IMR-90 (cell line): ENCODE results near the gene SORL1. TPM values are rescaled to one million over a fixed set of nuclear protein-coding genes. Genes with fewer than 3 reads are reported as not detected.

ENCODE experiments used
- ATAC-seq: fragments of 200-7000 bp; cut with Tn5 transposase; 2 replicates; pipeline ENCODE4 v1.9.1; 2020; ENCODE audit warnings: low read depth, mild to moderate bottlenecking, moderate library complexity
- BruUV-seq: library from RNA; stranded (reverse); fragments of 400-500 nt; replicated peaks from 2 replicates; lab custom pipeline; 2021; lab: Mats Ljungman, UMichigan
- CTCF ChIA-PET: fragments of 300-600 bp; formaldehyde crosslinking; extraction: SDS; loops from one replicate; lab custom pipeline; 2021; ENCODE audit warnings: antibody characterized with exemption; lab: Yijun Ruan, JAX
- POLR2A ChIA-PET: fragments of 300-600 bp; sonication (Branson Sonifier 250); formaldehyde crosslinking; loops from one replicate; lab custom pipeline; 2022; ENCODE audit warnings: antibody characterized with exemption; ENCODE audit not compliant: unreplicated experiment; lab: Charles Lee
- DNase-seq: peaks from one replicate; pipeline ENCODE4 v3.0.0; 2013
- H2AFZ ChIP-seq: replicated peaks from 2 replicates; pipeline ENCODE3; 2013; ENCODE audit warnings: low read length, mild to moderate bottlenecking; ENCODE audit not compliant: poor library complexity
- H2AK5ac ChIP-seq: 2 replicates; pipeline ENCODE4 v1.6.1; 2013; ENCODE audit warnings: low read depth, low read length, inconsistent platforms
- H2AK9ac ChIP-seq: replicated peaks from 2 replicates; pipeline ENCODE3; 2013; ENCODE audit warnings: mild to moderate bottlenecking, low read depth, low read length, moderate library complexity; ENCODE audit not compliant: poor library complexity
- H2BK120ac ChIP-seq: 2 replicates; pipeline ENCODE4 v1.6.1; 2013; ENCODE audit warnings: low read depth, low read length, inconsistent platforms
- H2BK15ac ChIP-seq: 3 replicates; pipeline ENCODE4 v1.6.1; 2013; ENCODE audit warnings: low read depth, low read length, inconsistent platforms
- H2BK20ac ChIP-seq: 2 replicates; pipeline ENCODE4 v1.6.1; 2013; ENCODE audit warnings: low read depth, mild to moderate bottlenecking, inconsistent platforms, low read length, moderate library complexity
- H2BK5ac ChIP-seq: 2 replicates; pipeline ENCODE4 v1.6.1; 2013; ENCODE audit warnings: mild to moderate bottlenecking, low read depth, low read length, inconsistent platforms; ENCODE audit not compliant: poor library complexity, severe bottlenecking
- H3K14ac ChIP-seq: replicated peaks from 2 replicates; pipeline ENCODE4 v1.6.1; 2013; ENCODE audit warnings: low read depth, low read length, inconsistent platforms
- H3K18ac ChIP-seq: 2 replicates; pipeline ENCODE4 v1.6.1; 2013; ENCODE audit warnings: low read depth, low read length, control low read depth
- H3K23ac ChIP-seq: 2 replicates; pipeline ENCODE4 v1.6.1; 2013; ENCODE audit warnings: low read depth, low read length, inconsistent platforms
- H3K27ac ChIP-seq: 2 replicates; pipeline ENCODE4 v1.5.1; 2013; ENCODE audit warnings: mild to moderate bottlenecking, control low read depth, low read length; ENCODE audit not compliant: insufficient read depth
- H3K27me3 ChIP-seq: 2 replicates; pipeline ENCODE4 v1.6.1; 2013; ENCODE audit warnings: low read length; ENCODE audit not compliant: control insufficient read depth, insufficient read depth
- H3K36me3 ChIP-seq: 2 replicates; pipeline ENCODE4 v1.6.1; 2013; ENCODE audit warnings: low read length, mixed read lengths; ENCODE audit not compliant: control insufficient read depth, insufficient read depth
- H3K4ac ChIP-seq: 2 replicates; pipeline ENCODE4 v1.6.1; 2013; ENCODE audit warnings: low read depth, low read length, inconsistent platforms
- H3K4me1 ChIP-seq: 2 replicates; pipeline ENCODE4 v1.6.1; 2013; ENCODE audit warnings: low read length, mixed read lengths; ENCODE audit not compliant: control insufficient read depth, insufficient read depth
- H3K4me2 ChIP-seq: 2 replicates; pipeline ENCODE4 v1.6.1; 2013; ENCODE audit warnings: low read depth, mild to moderate bottlenecking, control low read depth, low read length, moderate library complexity
- H3K4me3 ChIP-seq: 2 replicates; pipeline ENCODE4 v1.5.1; 2013; ENCODE audit warnings: low read depth, mild to moderate bottlenecking, control low read depth, low read length, moderate library complexity; ENCODE audit not compliant: insufficient read depth
- H3K56ac ChIP-seq: 2 replicates; pipeline ENCODE4 v1.6.1; 2013; ENCODE audit warnings: low read length, inconsistent platforms; ENCODE audit not compliant: insufficient read depth; ENCODE audit errors: extremely low read depth
- H3K79me1 ChIP-seq, 2 experiments: 2 replicates each; pipeline ENCODE4 v1.6.1; 2013; ENCODE audit warnings: low read length in 2 of 2, inconsistent platforms in 1 of 2, low read depth in 1 of 2
- H3K9ac ChIP-seq: 2 replicates; pipeline ENCODE4 v1.6.1; 2013; ENCODE audit warnings: low read depth, low read length, control low read depth
- H3K9me1 ChIP-seq: 2 replicates; pipeline ENCODE4 v1.6.1; 2013; ENCODE audit warnings: low read length, inconsistent platforms; ENCODE audit not compliant: insufficient read depth
- H3K9me3 ChIP-seq: 2 replicates; pipeline ENCODE4 v1.6.1; 2013; ENCODE audit warnings: low read length; ENCODE audit not compliant: control insufficient read depth, insufficient read depth
- H4K20me1 ChIP-seq: 2 replicates; pipeline ENCODE4 v1.6.1; 2013; ENCODE audit warnings: low read length, inconsistent platforms; ENCODE audit not compliant: insufficient read depth
- H4K5ac ChIP-seq: 2 replicates; pipeline ENCODE4 v1.6.1; 2013; ENCODE audit warnings: mild to moderate bottlenecking, low read depth, low read length, control low read depth
- H4K8ac ChIP-seq, 2 experiments: 2 replicates each; pipeline ENCODE4 v1.6.1; 2013; ENCODE audit warnings: low read depth in 2 of 2, low read length in 2 of 2, control low read depth in 1 of 2, inconsistent platforms in 1 of 2
- H4K91ac ChIP-seq: 2 replicates; pipeline ENCODE4 v1.6.1; 2013; ENCODE audit warnings: low read depth, low read length, inconsistent platforms; ENCODE audit not compliant: insufficient read depth
- BHLHE40 ChIP-seq: fragments of 150-350 bp; IDR thresholded peaks from 2 replicates; pipeline ENCODE4 v1.6.1; 2016; ENCODE audit warnings: mild to moderate bottlenecking, low read depth, low read length
- CEBPB ChIP-seq: IDR thresholded peaks from 2 replicates; pipeline ENCODE4 v1.6.1; 2012; ENCODE audit warnings: low read depth, low read length, improper control_type of control experiment
- CHD1 ChIP-seq: IDR thresholded peaks from 2 replicates; pipeline ENCODE4 v1.6.1; 2012; ENCODE audit warnings: low read depth, low read length, improper control_type of control experiment
- FOS ChIP-seq: fragments of 150-350 bp; IDR thresholded peaks from 2 replicates; pipeline ENCODE4 v1.6.1; 2016; ENCODE audit warnings: low read depth, low read length
- MAFK ChIP-seq: IDR thresholded peaks from 2 replicates; pipeline ENCODE4 v1.6.1; 2012; ENCODE audit warnings: low read depth, low read length, improper control_type of control experiment
- MAZ ChIP-seq: IDR thresholded peaks from 2 replicates; pipeline ENCODE4 v1.6.1; 2012; ENCODE audit warnings: low read depth, mild to moderate bottlenecking, low read length, improper control_type of control experiment, moderate library complexity, borderline replicate concordance
- MXI1 ChIP-seq: IDR thresholded peaks from 2 replicates; pipeline ENCODE4 v1.6.1; 2012; ENCODE audit warnings: low read depth, mild to moderate bottlenecking, low read length, moderate library complexity, borderline replicate concordance
- NFE2L2 ChIP-seq: fragments of 150-350 bp; IDR thresholded peaks from 2 replicates; pipeline ENCODE4 v1.6.1; 2016; ENCODE audit warnings: low read depth, mild to moderate bottlenecking, low read length
- POLR2A ChIP-seq: IDR thresholded peaks from 2 replicates; pipeline ENCODE4 v1.6.1; 2012; ENCODE audit warnings: mild to moderate bottlenecking, low read depth, low read length
- RCOR1 ChIP-seq: IDR thresholded peaks from 2 replicates; pipeline ENCODE4 v1.6.1; 2012; ENCODE audit warnings: mild to moderate bottlenecking, low read length, improper control_type of control experiment; ENCODE audit not compliant: insufficient replicate concordance
- USF2 ChIP-seq: fragments of 150-350 bp; IDR thresholded peaks from 2 replicates; pipeline ENCODE4 v1.6.1; 2017; ENCODE audit warnings: mild to moderate bottlenecking, antibody characterized with exemption, low read length, low read depth
- WGBS, 2 experiments: methylation state at CpG; one replicate each; pipeline versions ENCODE4 v1.1.5 to v1.1.7; 2013; ENCODE audit warnings: missing lambda C conversion rate in 2 of 2; ENCODE audit not compliant: insufficient read length in 1 of 2; ENCODE audit errors: extremely low coverage in 2 of 2; 5-methylcytosine and 5-hydroxymethylcytosine counted together
- dilution Hi-C: fragments of 300-500 bp; cut with HindIII; formaldehyde crosslinking; loops from one replicate; pipeline ENCODE4 v1.14.3; 2018; ENCODE audit warnings: low sequenced_read_pairs; ENCODE audit not compliant: unreplicated experiment
- in situ Hi-C: fragments of 300-500 bp; cut with MboI; formaldehyde crosslinking; loops from 3 replicates; pipeline ENCODE4 v1.14.3; 2019; ENCODE audit warnings: low sequenced_read_pairs, inconsistent platforms, mixed read lengths
- intact Hi-C: fragments of 100-400 bp; cut with micrococcal nuclease; formaldehyde crosslinking; loops from 2 replicates; pipeline ENCODE4 v1.10.0; 2022
- polyA plus RNA-seq, 3 experiments: library from polyadenylated mRNA; depleted of rRNA; stranded (reverse); fragments of >200 nt; gene quantifications; 2 replicates each; pipeline ENCODE4 v1.2.3, GENCODE V29; 2012; ENCODE audit warnings: low replicate concordance in 1 of 3
- total RNA-seq: library from RNA; depleted of rRNA; stranded (reverse); fragments of >200 nt; gene quantifications from 2 replicates; pipeline ENCODE4 v1.2.3, GENCODE V29; 2012

Gene SORL1
- total and polyA plus RNA-seq, 2 of the 4 experiments (the other 2 are of a cell fraction), result 1.0 to 2.0 TPM

GRCh38 chr11:121672630-121673487, 220.7 kb downstream of the SORL1 start:
- H4K8ac ChIP-seq, result no peak overlapping the region
- CTCF ChIA-PET, result interaction anchor here (0.6 kb wide), 1 partner anchor 21 kb away, joined by 3 read pairs; no protein-coding TSS in a partner anchor
- H2BK15ac ChIP-seq, result no peak overlapping the region
- H3K18ac ChIP-seq, result no peak overlapping the region
- H3K9ac ChIP-seq, result no peak overlapping the region
- POLR2A ChIA-PET, result no interaction called here
- WGBS, 2 experiments, result 60% methylated on average over 11 of the region's 13 CpGs; no CpG with 5 or more reads in 1 of the 2 experiments
- no peak overlapping the region for H2BK120ac ChIP-seq
- H4K20me1 ChIP-seq, result no peaks in the 10 kb centered on the region
- no peak overlapping the region for H3K4me2 ChIP-seq
- in situ Hi-C loops, result no loop called here
- H3K4me3 ChIP-seq, result no peak overlapping the region
- H3K23ac ChIP-seq, result no peak overlapping the region
- no peak overlapping the region for H2AFZ ChIP-seq
- 0 out of 2 replicates have a peak, but pooled peaks cover 3% of the 10 kb centered on the region for H3K9me1 ChIP-seq
- H3K27me3 ChIP-seq, result no peaks in the 10 kb centered on the region
- H3K56ac ChIP-seq, result no peak overlapping the region
- H3K4me1 ChIP-seq, result peaks cover 4% of the 10 kb centered on the region; the same call in 1 of the 2 replicates
- TF ChIP-seq CEBPB (no peak), NFE2L2 (no peak), MAFK (no peak), MAZ (no peak), RCOR1 (no peak), FOS (no peak), POLR2A (no peak), MXI1 (no peak), BHLHE40 (no peak), CHD1 (no peak), USF2 (no peak)
- no peaks in the 10 kb centered on the region for H3K9me3 ChIP-seq
- intact Hi-C loops, result no loop called here
- peak; percentile 56 for ATAC-seq
- H3K36me3 ChIP-seq, result no peaks in the 10 kb centered on the region
- H3K4ac ChIP-seq, result no peak overlapping the region
- BruUV-seq, result no TSS peak
- no peak overlapping the region for H2AK5ac ChIP-seq
- H3K79me1 ChIP-seq, result no peaks in the 10 kb centered on the region
- no peak overlapping the region for H4K5ac ChIP-seq
- DNase-seq, result no peak
- no peak overlapping the region for H3K27ac ChIP-seq
- no peak overlapping the region; the same call in 1 of the 2 replicates for H4K91ac ChIP-seq
- H2BK5ac ChIP-seq, result no peak overlapping the region
- no peak overlapping the region for H2BK20ac ChIP-seq
- H2AK9ac ChIP-seq, result no peak overlapping the region
- dilution Hi-C loops, result no loop called here
- no peak overlapping the region for H3K14ac ChIP-seq
